Left colon (tissue), 2 donors: Measurements from ENCODE around the gene HYAL2. TPM values are rescaled to one million over a fixed set of nuclear protein-coding genes. Genes with fewer than 3 reads are reported as not detected.
"Not testable (repeated sequence)": the region's sequence is repeated elsewhere in the genome, so short reads cannot be mapped to it uniquely, and the experiment has no call there.

Source experiments
- ATAC-seq: fragments of 200-7000 bp; cut with Tn5 transposase; one replicate; pipeline ENCODE4 v1.9.1; 2020; ENCODE audit warnings: mild to moderate bottlenecking, moderate library complexity
- DNase-seq, 2 donors: peaks; one replicate each; pipeline ENCODE4 v3.0.0-alpha.2; 2020
- intact Hi-C, 2 donors: fragments of 100-400 bp; cut with DNase I in 1 of 2; cut with micrococcal nuclease in 1 of 2; formaldehyde crosslinking; loops; one replicate each; pipeline versions ENCODE4 v1.11.2 to v1.14.0; 2022; cut with DNase I, micrococcal nuclease
- total RNA-seq, 2 donors: library from RNA; stranded (reverse); fragmentation: NEBNext Ultra II Directional; extraction: Animal tissue kit (Norgen Biotek cat#: 25700); gene quantifications; one replicate each; pipeline ENCODE4 v1.2.1, GENCODE V29; 2021
- donor health status: DM: no; HTN: no; CAD: no.
- donor health status: DM: yes; HTN: yes; CAD: no.

The HYAL2 gene
- total RNA-seq, 2 donors from 2014 or later, result 27.9 to 34.7 TPM

GRCh38 chr3:50320853-50321335 is 1.7 kb downstream of the HYAL2 start:
- intact Hi-C loops, result no loop called here

GRCh38 chr3:50319894-50320625 is 2.5 kb downstream of the HYAL2 start:
- peak in 1 of 2 donors; percentile 33 for DNase-seq
- no peak for ATAC-seq
- intact Hi-C loops, result no loop called here

More at GRCh38 chr3:50320853-50321335, 1.7 kb downstream of the HYAL2 start:
- peak; percentile 59 for ATAC-seq
- DNase-seq, result peak; percentile 76 to 88

GRCh38 chr3:50319181-50319893 is 3.2 kb downstream of the HYAL2 start:
- DNase-seq (peak in 1 of 2 donors; percentile 36), ATAC-seq (no peak)
- intact Hi-C loops, result no loop called here

GRCh38 chr3:50318615-50319014 is 3.9 kb downstream of the HYAL2 start:
- ATAC-seq, result no peak
- peak in 1 of 2 donors; percentile 47 for DNase-seq

GRCh38 chr3:50318163-50318562 is 4.4 kb downstream of the HYAL2 start:
- DNase-seq (peak in 1 of 2 donors; percentile 26), ATAC-seq (no peak)
- intact Hi-C loops, result no loop called here

More at GRCh38 chr3:50318615-50319014, 3.9 kb downstream of the HYAL2 start:
- intact Hi-C loops, result no loop called here

- intact Hi-C loops, result no loop called here
- peak; percentile 20 for ATAC-seq
- DNase-seq, result peak; percentile 81 to 83
These were observed 5.2 kb downstream of the HYAL2 start for GRCh38 chr3:50317300-50317699.

GRCh38 chr3:50316657-50317242 is 5.8 kb downstream of the HYAL2 start:
- DNase-seq (peak; percentile 87 to 93), ATAC-seq (peak; percentile 70)
- intact Hi-C loops, result no loop called here

GRCh38 chr3:50314816-50315215 is 7.7 kb downstream of the HYAL2 start:
- intact Hi-C loops, result no loop called here
- no peak for ATAC-seq
- peak in 1 of 2 donors; percentile 26 for DNase-seq

- ATAC-seq (no peak), DNase-seq (no peak)
- intact Hi-C loops, result no loop called here
These were observed 8.2 kb downstream of the HYAL2 start for GRCh38 chr3:50314342-50314741.

- ATAC-seq, DNase-seq, intact Hi-C loops: not testable (repeated sequence)
These were observed 10.5 kb downstream of the HYAL2 start for GRCh38 chr3:50312041-50312440.

GRCh38 chr3:50304601-50305000 is 17.9 kb downstream of the HYAL2 start:
- intact Hi-C loops, result no loop called here
- ATAC-seq, result no peak
- no peak for DNase-seq

- peak; percentile 11 for ATAC-seq
- intact Hi-C loops, result no loop called here
- DNase-seq, result peak; percentile 61 to 79
These were observed 19.3 kb downstream of the HYAL2 start, which contains the start of gene HYAL1 for GRCh38 chr3:50303013-50303815. Gene HYAL1, minus strand, starts transcription at chr3:50303574. Its CDS starts 618 bp downstream, at chr3:50302956.

GRCh38 chr3:50302095-50303012 is 20.2 kb downstream of the HYAL2 start:
- no peak for DNase-seq
- no peak for ATAC-seq
- intact Hi-C loops, result no loop called here

- intact Hi-C loops, result no loop called here
- ATAC-seq (no peak), DNase-seq (no peak)
These were observed 21.8 kb downstream of the HYAL2 start for GRCh38 chr3:50300681-50301254.

- intact Hi-C loops, result no loop called here
- ATAC-seq (peak; percentile 6), DNase-seq (peak in 1 of 2 donors; percentile 29)
These were observed 22.4 kb downstream of the HYAL2 start for GRCh38 chr3:50299929-50300680.

- intact Hi-C loops, result no loop called here
- no peak for ATAC-seq
- no peak for DNase-seq
These were observed 23.0 kb downstream of the HYAL2 start for GRCh38 chr3:50299638-50299928.
